ENCODE data around the gene FADD. TPM values are rescaled to one million over a fixed set of nuclear protein-coding genes. Genes with fewer than 3 reads are reported as not detected.
"Not testable (repeated sequence)": the region's sequence is repeated elsewhere in the genome, so short reads cannot be mapped to it uniquely, and the experiment has no call there.

Gene FADD
- total RNA-seq, 1 donor from 2014 or later, result 20.0 TPM

GRCh38 chr11:70193411-70194292, 9.4 kb upstream of the FADD start:
- H3K27me3 Mint-ChIP-seq, result peaks cover 10% of the 10 kb centered on the region
- H3K9me3 Mint-ChIP-seq (ENCODE audit: low read depth), result no peaks in the 10 kb centered on the region
- H3K36me3 Mint-ChIP-seq (ENCODE audit: insufficient read depth), result no peaks in the 10 kb centered on the region
- H3K27ac Mint-ChIP-seq, result no peak overlapping the region
- DNase-seq (ENCODE audit: low spot score, unreplicated experiment), result no peak
- TF ChIP-seq CTCF (IDR thresholded peaks at IDR 0.05; ENCODE audit: unreplicated experiment), result no peak
- no peak overlapping the region for H3K4me3 Mint-ChIP-seq (ENCODE audit: low read depth)
- H3K4me1 Mint-ChIP-seq (ENCODE audit: low read depth), result peaks cover 2% of the 10 kb centered on the region

DNA sequence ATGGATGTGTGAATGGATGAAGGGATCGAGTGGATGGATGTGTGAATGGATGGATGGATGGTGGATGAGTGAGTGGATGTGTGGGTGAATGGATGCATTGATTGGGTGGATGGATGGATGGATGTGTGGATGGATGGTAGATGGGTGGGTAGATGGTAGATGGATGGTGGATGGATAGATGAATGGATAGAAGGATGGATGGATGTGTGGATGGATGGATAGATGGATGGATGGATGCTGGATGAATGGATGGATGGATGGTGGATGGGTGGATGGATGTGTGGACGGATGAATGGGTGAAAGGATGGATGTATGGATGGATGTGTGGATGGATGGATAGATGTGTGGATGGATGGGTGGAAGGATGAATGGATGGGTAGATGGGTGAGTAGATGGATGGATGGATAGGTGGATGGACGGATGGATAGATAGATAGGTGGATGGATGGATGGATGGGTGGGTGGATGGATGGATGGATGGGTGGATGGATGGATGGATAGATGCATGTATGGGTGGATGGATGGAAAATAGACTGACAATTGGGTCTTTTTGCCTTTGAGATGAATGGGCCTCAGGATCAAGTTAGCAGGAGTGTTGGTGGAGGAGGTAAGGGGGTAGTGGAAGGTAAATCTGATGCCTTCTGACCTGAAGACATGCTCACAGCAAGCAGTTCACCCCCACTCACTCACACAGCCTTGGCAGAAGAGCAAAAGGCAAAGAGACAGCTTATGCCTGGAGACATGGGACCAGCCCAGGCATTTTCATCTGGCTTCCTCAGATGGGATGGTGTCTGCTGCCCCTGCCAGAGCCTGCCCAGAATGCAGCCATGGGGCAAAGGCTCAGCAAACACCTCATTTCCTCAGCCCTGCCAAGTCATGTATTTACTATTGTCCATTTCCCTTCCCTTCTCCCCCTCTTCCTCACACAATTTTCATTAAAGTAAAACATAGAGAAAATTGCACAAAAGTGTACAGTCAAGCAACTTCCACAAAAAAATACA, 8.0 kb upstream of the FADD start:
- Mint-ChIP-seq H3K27me3 (peaks cover 12% of the 10 kb centered on the region), H3K4me3 (ENCODE audit: low read depth) (no peak overlapping the region), H3K36me3 (ENCODE audit: insufficient read depth) (no peaks in the 10 kb centered on the region), H3K9me3 (ENCODE audit: low read depth) (peaks cover 2% of the 10 kb centered on the region), H3K27ac (no peak overlapping the region), H3K4me1 (ENCODE audit: low read depth) (peaks cover 2% of the 10 kb centered on the region)
- DNase-seq (ENCODE audit: low spot score, unreplicated experiment), result no peak
- no peak for TF ChIP-seq CTCF (IDR thresholded peaks at IDR 0.05; ENCODE audit: unreplicated experiment)

DNA sequence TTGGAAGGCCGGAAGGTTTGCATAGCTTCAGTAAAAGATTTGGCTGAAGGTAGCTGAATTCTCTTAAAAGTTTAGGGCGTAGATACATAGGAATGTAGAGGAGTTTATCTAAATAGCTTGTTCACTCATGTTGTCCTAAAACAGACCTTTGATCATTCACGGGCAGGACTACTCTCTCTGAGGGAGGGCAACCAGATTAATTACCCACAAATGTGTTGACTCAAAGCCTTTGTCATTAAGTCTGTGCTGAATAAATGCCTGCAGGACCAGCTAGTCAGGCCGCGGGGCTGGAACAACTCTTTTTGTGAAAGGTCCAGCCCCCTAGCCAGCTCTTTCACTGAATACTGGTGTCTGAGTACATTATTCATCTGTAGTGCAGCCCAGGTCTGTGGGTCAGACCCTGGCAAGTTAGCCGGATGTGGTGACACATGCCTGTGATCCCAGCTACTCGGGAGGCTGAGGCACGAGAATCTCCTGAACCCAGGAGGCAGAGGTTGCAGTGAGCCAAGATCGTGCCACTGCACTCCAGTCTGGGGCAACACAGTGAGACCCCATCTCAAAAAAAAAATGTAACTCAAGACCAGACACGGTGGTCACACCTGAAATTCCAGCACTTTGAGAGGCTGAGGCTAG, 2.8 kb upstream of the FADD start:
- H3K9me3 Mint-ChIP-seq (ENCODE audit: low read depth), result peaks cover 3% of the 10 kb centered on the region
- no peaks in the 10 kb centered on the region for H3K36me3 Mint-ChIP-seq (ENCODE audit: insufficient read depth)
- no peak overlapping the region for H3K4me3 Mint-ChIP-seq (ENCODE audit: low read depth)
- DNase-seq (ENCODE audit: low spot score, unreplicated experiment), result no peak
- H3K27me3 Mint-ChIP-seq, result peaks cover 6% of the 10 kb centered on the region
- no peak overlapping the region for H3K27ac Mint-ChIP-seq
- TF ChIP-seq CTCF (IDR thresholded peaks at IDR 0.05; ENCODE audit: unreplicated experiment), result no peak
- H3K4me1 Mint-ChIP-seq (ENCODE audit: low read depth), result peaks cover 12% of the 10 kb centered on the region

- not testable (repeated sequence) for H3K36me3 Mint-ChIP-seq (ENCODE audit: insufficient read depth); H3K27ac Mint-ChIP-seq; H3K9me3 Mint-ChIP-seq (ENCODE audit: low read depth); H3K27me3 Mint-ChIP-seq; DNase-seq (ENCODE audit: low spot score, unreplicated experiment); H3K4me3 Mint-ChIP-seq (ENCODE audit: low read depth)
- peaks cover 12% of the 10 kb centered on the region for H3K4me1 Mint-ChIP-seq (ENCODE audit: low read depth)
Observed at GRCh38 chr11:70201047-70201446, 2.0 kb upstream of the FADD start.

- peak overlapping the region; percentile 92 for H3K27ac Mint-ChIP-seq
- TF ChIP-seq CTCF (IDR thresholded peaks at IDR 0.05; ENCODE audit: unreplicated experiment), result no peak
- H3K36me3 Mint-ChIP-seq (ENCODE audit: insufficient read depth), result peaks cover 3% of the 10 kb centered on the region
- peaks cover 2% of the 10 kb centered on the region for H3K27me3 Mint-ChIP-seq
- no peak for DNase-seq (ENCODE audit: low spot score, unreplicated experiment)
- peaks cover 3% of the 10 kb centered on the region for H3K9me3 Mint-ChIP-seq (ENCODE audit: low read depth)
- H3K4me1 Mint-ChIP-seq (ENCODE audit: low read depth), result peaks cover 12% of the 10 kb centered on the region
- peak overlapping the region; percentile 80 for H3K4me3 Mint-ChIP-seq (ENCODE audit: low read depth)
Observed at GRCh38 chr11:70201882-70202861, 924 bp upstream of the FADD start.
